ENCODE measurements around the gene DUSP1. TPM values are rescaled to one million over a fixed set of nuclear protein-coding genes. Genes with fewer than 3 reads are reported as not detected.
A peak's percentile ranks its signal among the peaks of the same experiment; 100 is the strongest.

Gene DUSP1
- total RNA-seq, 2 donors from 2014 or later: 248 to 808 TPM

DNA sequence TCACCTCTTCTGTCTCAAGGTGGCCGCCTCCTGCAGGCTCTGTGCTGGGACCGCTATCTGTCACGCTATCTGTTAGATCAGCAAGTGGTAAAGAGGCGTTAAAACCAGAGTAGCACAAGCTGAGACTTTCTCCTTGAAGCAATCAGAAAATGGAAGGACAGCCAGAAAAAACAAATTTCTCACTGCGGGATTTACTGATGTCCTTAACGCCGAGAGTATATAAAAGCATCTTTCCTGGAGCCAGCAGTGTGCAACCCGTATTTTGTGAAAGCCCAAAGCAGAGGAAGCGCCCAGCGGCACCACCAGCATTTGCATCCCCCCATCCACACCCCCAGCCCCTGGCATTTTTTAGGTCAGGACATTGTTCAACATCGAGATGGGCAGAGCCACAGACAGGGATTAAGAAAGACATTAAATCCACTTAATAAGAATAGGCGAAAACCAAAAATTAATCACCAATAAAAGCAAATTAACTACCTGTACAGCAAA, 48.6 kb downstream of the DUSP1 start:
- intact Hi-C loops (cut with DNase I): no loop called here
- no peak for ATAC-seq
- no peaks in the 10 kb centered on the region for H3K9me3 ChIP-seq
- TF ChIP-seq, protein P1, sequence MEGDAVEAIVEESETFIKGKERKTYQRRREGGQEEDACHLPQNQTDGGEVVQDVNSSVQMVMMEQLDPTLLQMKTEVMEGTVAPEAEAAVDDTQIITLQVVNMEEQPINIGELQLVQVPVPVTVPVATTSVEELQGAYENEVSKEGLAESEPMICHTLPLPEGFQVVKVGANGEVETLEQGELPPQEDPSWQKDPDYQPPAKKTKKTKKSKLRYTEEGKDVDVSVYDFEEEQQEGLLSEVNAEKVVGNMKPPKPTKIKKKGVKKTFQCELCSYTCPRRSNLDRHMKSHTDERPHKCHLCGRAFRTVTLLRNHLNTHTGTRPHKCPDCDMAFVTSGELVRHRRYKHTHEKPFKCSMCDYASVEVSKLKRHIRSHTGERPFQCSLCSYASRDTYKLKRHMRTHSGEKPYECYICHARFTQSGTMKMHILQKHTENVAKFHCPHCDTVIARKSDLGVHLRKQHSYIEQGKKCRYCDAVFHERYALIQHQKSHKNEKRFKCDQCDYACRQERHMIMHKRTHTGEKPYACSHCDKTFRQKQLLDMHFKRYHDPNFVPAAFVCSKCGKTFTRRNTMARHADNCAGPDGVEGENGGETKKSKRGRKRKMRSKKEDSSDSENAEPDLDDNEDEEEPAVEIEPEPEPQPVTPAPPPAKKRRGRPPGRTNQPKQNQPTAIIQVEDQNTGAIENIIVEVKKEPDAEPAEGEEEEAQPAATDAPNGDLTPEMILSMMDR (IDR thresholded peaks at IDR 0.05): no peak
- TF ChIP-seq POLR2A (IDR thresholded peaks at IDR 0.05): no peak
- no peak overlapping the region for H3K27ac ChIP-seq
- H3K4me3 ChIP-seq: no peak overlapping the region
- H3K4me1 ChIP-seq: peaks cover 12% of the 10 kb centered on the region
- no peaks in the 10 kb centered on the region for H3K27me3 ChIP-seq
- DNase-seq: no peak
- no peaks in the 10 kb centered on the region for H3K36me3 ChIP-seq (replicated peaks in 1 of 2; ENCODE audit: insufficient read depth in 1 of 2, low read depth in 2 of 2)
- 51 to 54% methylated on average over 12 of the region's 12 CpGs for WGBS, 2 donors

DNA sequence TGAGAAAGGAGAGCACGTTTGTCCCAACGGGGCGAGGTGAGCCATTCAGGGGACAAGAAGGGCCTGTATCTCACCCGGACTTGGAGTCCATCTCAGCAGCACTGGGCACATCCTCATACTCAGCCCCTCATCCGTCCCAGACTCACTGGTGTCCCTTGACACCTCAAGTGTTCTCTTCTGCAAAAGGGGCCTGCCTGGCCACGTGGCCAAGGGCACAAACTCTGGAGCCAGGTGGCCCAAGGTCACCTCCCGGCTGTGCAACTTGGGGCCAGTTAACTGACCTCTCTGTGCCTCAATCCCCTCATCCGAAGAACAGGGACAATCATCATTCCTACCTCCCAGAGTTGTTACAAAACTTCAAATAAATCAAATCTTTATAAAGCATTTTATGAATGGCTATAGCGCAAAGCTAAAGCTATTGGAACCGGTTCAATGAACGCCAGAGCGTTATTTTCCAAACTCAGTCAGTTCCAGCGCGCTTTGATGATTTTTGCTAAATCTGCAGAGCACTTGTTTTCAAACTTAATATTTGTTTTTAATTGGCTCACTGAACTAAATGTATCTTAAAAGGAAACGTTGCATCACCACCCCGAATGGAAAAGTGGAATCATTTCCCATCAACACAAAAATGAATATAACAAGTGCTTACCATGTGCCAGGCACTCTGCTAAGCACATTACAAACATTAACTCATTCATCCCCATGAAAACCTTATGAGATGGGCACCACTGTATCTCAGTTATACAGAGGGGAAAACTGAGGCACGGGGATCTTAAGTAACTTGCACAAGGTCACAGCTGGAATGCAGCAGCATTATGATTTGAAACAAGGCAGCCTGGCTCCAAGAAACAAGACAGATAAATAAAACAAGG, 49.3 kb downstream of the DUSP1 start:
- intact Hi-C loops (cut with DNase I): no loop called here
- no peak overlapping the region for H3K4me3 ChIP-seq
- no peaks in the 10 kb centered on the region for H3K9me3 ChIP-seq
- TF ChIP-seq, protein P1 (IDR thresholded peaks at IDR 0.05): no peak
- no peak for TF ChIP-seq POLR2A (IDR thresholded peaks at IDR 0.05)
- peaks cover 12% of the 10 kb centered on the region for H3K4me1 ChIP-seq
- H3K27ac ChIP-seq: no peak overlapping the region
- DNase-seq: no peak
- no peaks in the 10 kb centered on the region for H3K36me3 ChIP-seq (replicated peaks in 1 of 2; ENCODE audit: insufficient read depth in 1 of 2, low read depth in 2 of 2)
- peak; percentile 43 for ATAC-seq
- H3K27me3 ChIP-seq: no peaks in the 10 kb centered on the region
- 27 to 30% methylated on average over 16 to 17 of the region's 17 CpGs for whole genome bisulfite sequencing, 2 donors

DNA sequence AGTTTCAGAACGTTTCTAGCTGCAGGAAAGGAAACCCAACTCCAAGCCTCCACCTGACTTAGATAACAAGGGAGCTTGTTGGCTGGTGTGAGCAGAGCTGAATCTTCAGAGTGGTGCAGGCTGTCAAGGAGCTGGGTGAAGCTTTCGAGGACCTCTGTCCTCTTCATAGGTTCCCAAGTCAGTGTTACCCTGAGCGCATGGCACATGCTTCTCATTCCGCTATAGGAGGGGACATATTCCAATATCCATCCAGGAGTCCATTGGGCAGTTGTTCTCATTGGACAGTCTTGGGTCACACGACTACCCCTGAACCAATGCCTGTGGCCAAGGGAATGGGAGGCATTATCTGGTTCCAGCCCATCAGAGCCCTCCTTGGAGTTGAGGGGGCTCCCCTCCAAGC, 50.3 kb downstream of the DUSP1 start:
- H3K4me3 ChIP-seq: no peak overlapping the region
- no peak overlapping the region for H3K27ac ChIP-seq
- no peak for TF ChIP-seq POLR2A (IDR thresholded peaks at IDR 0.05)
- TF ChIP-seq, protein P1 (IDR thresholded peaks at IDR 0.05): no peak
- H3K4me1 ChIP-seq: peaks cover 12% of the 10 kb centered on the region
- intact Hi-C loops (cut with DNase I): no loop called here
- ATAC-seq: no peak
- no peaks in the 10 kb centered on the region for H3K27me3 ChIP-seq
- WGBS, 2 donors: 68 to 73% methylated on average over 5 of the region's 5 CpGs
- no peaks in the 10 kb centered on the region for H3K36me3 ChIP-seq (replicated peaks in 1 of 2; ENCODE audit: insufficient read depth in 1 of 2, low read depth in 2 of 2)
- no peaks in the 10 kb centered on the region for H3K9me3 ChIP-seq
- DNase-seq: no peak

GRCh38 chr5:172719211-172719610, 51.8 kb downstream of the DUSP1 start:
- 73 to 77% methylated on average over 3 to 4 of the region's 4 CpGs for WGBS, 2 donors

More at GRCh38 chr5:172719211-172719610, 51.8 kb downstream of the DUSP1 start:
- Histone ChIP-seq H3K9me3 (no peaks in the 10 kb centered on the region), H3K4me3 (no peak overlapping the region), H3K27me3 (no peaks in the 10 kb centered on the region), H3K4me1 (peaks cover 23% of the 10 kb centered on the region), H3K27ac (no peak overlapping the region), H3K36me3 (replicated peaks in 1 of 2; ENCODE audit: insufficient read depth in 1 of 2, low read depth in 2 of 2) (no peaks in the 10 kb centered on the region)
- intact Hi-C loops (cut with DNase I): loop anchor here (5.0 to 10.0 kb wide), 2 partner anchors 46 to 213 kb away; no protein-coding TSS in a partner anchor
- ATAC-seq: no peak
- TF ChIP-seq, protein P1 (IDR thresholded peaks at IDR 0.05): no peak
- no peak for TF ChIP-seq POLR2A (IDR thresholded peaks at IDR 0.05)
- DNase-seq: no peak

Measured in body of pancreas (tissue), 4 donors.